ENCODE measurements around the gene ORC6.

DNA sequence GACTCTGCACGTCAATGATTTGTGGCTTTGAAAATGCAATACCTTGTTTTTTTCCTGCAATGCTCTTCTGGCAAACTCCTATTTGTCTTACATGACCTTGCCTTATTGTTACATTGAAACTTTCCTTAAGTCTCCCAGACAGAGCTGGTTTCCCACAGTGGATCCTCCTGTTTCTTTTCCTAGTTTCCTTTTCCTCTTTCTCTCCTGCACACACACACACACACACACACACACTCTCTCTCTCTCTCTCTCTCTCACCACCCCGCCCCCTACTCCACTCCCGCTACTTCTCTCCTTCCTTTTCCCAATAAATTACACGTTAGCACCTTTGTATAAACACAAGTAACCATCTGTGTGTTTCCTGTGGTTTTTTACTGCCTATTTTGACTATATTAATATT is 2.3 kb downstream of the ORC6 start:
- TF ChIP-seq, protein P1, sequence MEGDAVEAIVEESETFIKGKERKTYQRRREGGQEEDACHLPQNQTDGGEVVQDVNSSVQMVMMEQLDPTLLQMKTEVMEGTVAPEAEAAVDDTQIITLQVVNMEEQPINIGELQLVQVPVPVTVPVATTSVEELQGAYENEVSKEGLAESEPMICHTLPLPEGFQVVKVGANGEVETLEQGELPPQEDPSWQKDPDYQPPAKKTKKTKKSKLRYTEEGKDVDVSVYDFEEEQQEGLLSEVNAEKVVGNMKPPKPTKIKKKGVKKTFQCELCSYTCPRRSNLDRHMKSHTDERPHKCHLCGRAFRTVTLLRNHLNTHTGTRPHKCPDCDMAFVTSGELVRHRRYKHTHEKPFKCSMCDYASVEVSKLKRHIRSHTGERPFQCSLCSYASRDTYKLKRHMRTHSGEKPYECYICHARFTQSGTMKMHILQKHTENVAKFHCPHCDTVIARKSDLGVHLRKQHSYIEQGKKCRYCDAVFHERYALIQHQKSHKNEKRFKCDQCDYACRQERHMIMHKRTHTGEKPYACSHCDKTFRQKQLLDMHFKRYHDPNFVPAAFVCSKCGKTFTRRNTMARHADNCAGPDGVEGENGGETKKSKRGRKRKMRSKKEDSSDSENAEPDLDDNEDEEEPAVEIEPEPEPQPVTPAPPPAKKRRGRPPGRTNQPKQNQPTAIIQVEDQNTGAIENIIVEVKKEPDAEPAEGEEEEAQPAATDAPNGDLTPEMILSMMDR (conservative IDR thresholded peaks at IDR 0.05 in 1 of 2, IDR thresholded peaks at IDR 0.05 in 1 of 2; ENCODE audit: low read depth in 1 of 2, low read length in 2 of 2), result no peak
- no peak for TF ChIP-seq EZH2 (IDR thresholded peaks at IDR 0.05; ENCODE audit: low read length, missing control alignments)

All from fibroblast of lung (primary cell).